Melanocyte of skin (primary cell): ENCODE data around the gene IFIT1. TPM values are rescaled to one million over a fixed set of nuclear protein-coding genes. Genes with fewer than 3 reads are reported as not detected.

Experiments used
- total RNA-seq, 2 donors: library from RNA; depleted of rRNA; stranded (reverse); fragments of >200 nt; gene quantifications; 2 replicates each; pipeline ENCODE4 v1.2.3, GENCODE V29; 2012

IFIT1 gene
- 100 to 1,000 TPM; 513 to 526 TPM for total RNA-seq

GRCh38 chr10:89391907-89392756, at the start of gene IFIT1:
IFIT1 (plus strand) TSS chr10:89392623; CDS start chr10:89392713, 90 bp downstream.

GRCh38 chr10:89377705-89378637, 14.5 kb upstream of the IFIT1 start, which contains the start of gene IFIT1B:
IFIT1B (plus strand) TSS chr10:89378056; CDS start chr10:89378136, 80 bp downstream.

GRCh38 chr10:89414146-89414878, 21.9 kb downstream of the IFIT1 start, which contains the start of gene IFIT5:
IFIT5 (plus strand) TSS chr10:89414568; CDS start chr10:89414799, 231 bp downstream.

Other genes starting within 250 kb of the IFIT1 start
- under 1 TPM; 0.67 to 0.69 TPM for gene CH25H, start 185.3 kb upstream of the IFIT1 start, total RNA-seq
- 100 to 1,000 TPM in 1 of 2 donors, 10 to 100 TPM in 1; 96.7 to 106 TPM for gene LIPA, start 140.8 kb upstream of the IFIT1 start, total RNA-seq
- 100 to 1,000 TPM; 112 to 119 TPM for gene IFIT2, start 90.6 kb upstream of the IFIT1 start, total RNA-seq
- 100 to 1,000 TPM; 446 to 450 TPM for gene IFIT3, start 64.6 kb upstream of the IFIT1 start, total RNA-seq
- gene IFIT1B, start 14.6 kb upstream of the IFIT1 start, total RNA-seq, result under 1 TPM in 1 of 2 donors, not detected in 1; under 0.01 TPM
- 100 to 1,000 TPM in 1 of 2 donors, 10 to 100 TPM in 1; 86.0 to 105 TPM for gene IFIT5, start 21.9 kb downstream of the IFIT1 start, total RNA-seq
- not detected for gene SLC16A12, start 143.0 kb downstream of the IFIT1 start, total RNA-seq